Progenitor cell of endocrine pancreas (in vitro differentiated cells): ENCODE data around the gene PLXND1. TPM values are rescaled to one million over a fixed set of nuclear protein-coding genes. Genes with fewer than 3 reads are reported as not detected.

ENCODE experiments used
- DNase-seq: peaks from one replicate; pipeline ENCODE4 v3.0.0; 2021; ENCODE audit warnings: low spot score; ENCODE audit not compliant: unreplicated experiment
- H3K27ac Mint-ChIP-seq: 2 replicates; pipeline ENCODE4 v1.8.0; 2021; ENCODE audit warnings: mild to moderate bottlenecking, moderate library complexity, mixed read lengths
- H3K27me3 Mint-ChIP-seq: 2 replicates; pipeline ENCODE4 v1.8.0; 2021; ENCODE audit warnings: mixed read lengths
- H3K36me3 Mint-ChIP-seq: 2 replicates; pipeline ENCODE4 v1.8.0; 2022; ENCODE audit warnings: mixed read lengths; ENCODE audit not compliant: insufficient read depth
- H3K4me1 Mint-ChIP-seq: 2 replicates; pipeline ENCODE4 v1.8.0; 2021; ENCODE audit warnings: low read depth, mixed read lengths
- H3K4me3 Mint-ChIP-seq: 2 replicates; pipeline ENCODE4 v1.8.0; 2021; ENCODE audit warnings: low read depth, mild to moderate bottlenecking, moderate library complexity, mixed read lengths
- H3K9me3 Mint-ChIP-seq: 2 replicates; pipeline ENCODE4 v1.8.0; 2021; ENCODE audit warnings: low read depth, mixed read lengths
- CTCF ChIP-seq: fragments of 200-600 bp; sonication (generic); IDR thresholded peaks from one replicate; pipeline ENCODE4 v1.5.0; 2021; ENCODE audit warnings: antibody characterized with exemption, mild to moderate bottlenecking; ENCODE audit not compliant: unreplicated experiment
- total RNA-seq: library from RNA; stranded (reverse); gene quantifications from 2 replicates; pipeline ENCODE4 v1.2.1, GENCODE V29; 2021

PLXND1 gene
- total RNA-seq, 1 donor from 2014 or later: 18.0 TPM

- no peak for DNase-seq
- Mint-ChIP-seq H3K27ac (no peak overlapping the region), H3K4me1 (peaks cover 9% of the 10 kb centered on the region), H3K36me3 (peaks cover 3% of the 10 kb centered on the region), H3K9me3 (peaks cover 14% of the 10 kb centered on the region), H3K27me3 (no peaks in the 10 kb centered on the region), H3K4me3 (no peak overlapping the region)
- TF ChIP-seq CTCF: no peak
Measured at GRCh38 chr3:129632556-129632955, 26.1 kb upstream of the PLXND1 start.

GRCh38 chr3:129632056-129632455 is 25.6 kb upstream of the PLXND1 start:
- no peak overlapping the region for H3K27ac Mint-ChIP-seq
- no peaks in the 10 kb centered on the region for H3K27me3 Mint-ChIP-seq
- H3K36me3 Mint-ChIP-seq: peaks cover 2% of the 10 kb centered on the region
- DNase-seq: no peak
- H3K9me3 Mint-ChIP-seq: peaks cover 10% of the 10 kb centered on the region
- TF ChIP-seq CTCF: no peak
- no peak overlapping the region for H3K4me3 Mint-ChIP-seq
- peaks cover 12% of the 10 kb centered on the region for H3K4me1 Mint-ChIP-seq

- TF ChIP-seq CTCF: no peak
- H3K27ac Mint-ChIP-seq: no peak overlapping the region
- H3K9me3 Mint-ChIP-seq: no peaks in the 10 kb centered on the region
- DNase-seq: no peak
- no peaks in the 10 kb centered on the region for H3K27me3 Mint-ChIP-seq
- H3K4me3 Mint-ChIP-seq: no peak overlapping the region
- peaks cover 16% of the 10 kb centered on the region for H3K4me1 Mint-ChIP-seq
- no peaks in the 10 kb centered on the region for H3K36me3 Mint-ChIP-seq
Measured at GRCh38 chr3:129629011-129629410, 22.5 kb upstream of the PLXND1 start.

GRCh38 chr3:129628169-129628522 is 21.7 kb upstream of the PLXND1 start:
- Mint-ChIP-seq H3K27ac (peak overlapping the region; percentile 98), H3K4me1 (peaks cover 18% of the 10 kb centered on the region), H3K9me3 (no peaks in the 10 kb centered on the region), H3K4me3 (peak overlapping the region; percentile 84), H3K36me3 (no peaks in the 10 kb centered on the region), H3K27me3 (no peaks in the 10 kb centered on the region)
- no peak for DNase-seq
- TF ChIP-seq CTCF: no peak

- H3K27ac Mint-ChIP-seq: peak overlapping the region; percentile 98
- H3K9me3 Mint-ChIP-seq: no peaks in the 10 kb centered on the region
- peak; percentile 86 for TF ChIP-seq CTCF
- no peaks in the 10 kb centered on the region for H3K36me3 Mint-ChIP-seq
- H3K4me3 Mint-ChIP-seq: peak overlapping the region; percentile 84
- no peaks in the 10 kb centered on the region for H3K27me3 Mint-ChIP-seq
- H3K4me1 Mint-ChIP-seq: peaks cover 18% of the 10 kb centered on the region
- DNase-seq: peak; percentile 54
Measured at GRCh38 chr3:129627350-129628168, 21.1 kb upstream of the PLXND1 start.
